Hepatocyte (in vitro differentiated cells): Measurements from ENCODE around the gene CORIN.

Experiments
- EZH2 ChIP-seq: fragments of 200-600 bp; sonication (generic); IDR thresholded peaks from 2 replicates; pipeline ENCODE4 v1.6.1; 2016; ENCODE audit warnings: antibody characterized with exemption, mild to moderate bottlenecking, borderline replicate concordance
- TF ChIP-seq, protein P1 (sequence below): fragments of 200-600 bp; sonication (generic); IDR thresholded peaks from 2 replicates; pipeline ENCODE4 v1.5.1; 2016; ENCODE audit warnings: antibody characterized with exemption, mild to moderate bottlenecking; ENCODE audit not compliant: poor library complexity

DNA sequence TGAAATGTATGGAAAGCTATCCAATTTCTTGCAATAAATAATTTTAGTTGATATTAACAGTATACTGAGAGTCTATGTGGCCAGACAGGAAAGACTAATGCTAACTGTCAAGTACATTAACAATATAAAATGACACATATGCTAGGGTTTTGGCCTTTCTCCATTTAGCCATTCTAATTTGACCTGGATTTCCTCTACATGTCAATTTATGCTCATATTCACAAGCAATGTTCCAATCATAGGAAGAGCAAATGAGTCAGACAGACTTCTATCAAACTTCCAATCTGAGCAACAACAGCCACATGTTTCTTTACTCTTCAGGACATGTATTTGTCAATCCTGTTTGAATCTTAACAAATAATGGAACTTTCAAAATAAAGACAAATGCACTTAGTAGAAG lies 53.6 kb downstream of the CORIN start:
- TF ChIP-seq, protein P1, sequence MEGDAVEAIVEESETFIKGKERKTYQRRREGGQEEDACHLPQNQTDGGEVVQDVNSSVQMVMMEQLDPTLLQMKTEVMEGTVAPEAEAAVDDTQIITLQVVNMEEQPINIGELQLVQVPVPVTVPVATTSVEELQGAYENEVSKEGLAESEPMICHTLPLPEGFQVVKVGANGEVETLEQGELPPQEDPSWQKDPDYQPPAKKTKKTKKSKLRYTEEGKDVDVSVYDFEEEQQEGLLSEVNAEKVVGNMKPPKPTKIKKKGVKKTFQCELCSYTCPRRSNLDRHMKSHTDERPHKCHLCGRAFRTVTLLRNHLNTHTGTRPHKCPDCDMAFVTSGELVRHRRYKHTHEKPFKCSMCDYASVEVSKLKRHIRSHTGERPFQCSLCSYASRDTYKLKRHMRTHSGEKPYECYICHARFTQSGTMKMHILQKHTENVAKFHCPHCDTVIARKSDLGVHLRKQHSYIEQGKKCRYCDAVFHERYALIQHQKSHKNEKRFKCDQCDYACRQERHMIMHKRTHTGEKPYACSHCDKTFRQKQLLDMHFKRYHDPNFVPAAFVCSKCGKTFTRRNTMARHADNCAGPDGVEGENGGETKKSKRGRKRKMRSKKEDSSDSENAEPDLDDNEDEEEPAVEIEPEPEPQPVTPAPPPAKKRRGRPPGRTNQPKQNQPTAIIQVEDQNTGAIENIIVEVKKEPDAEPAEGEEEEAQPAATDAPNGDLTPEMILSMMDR, result no peak
- no peak for TF ChIP-seq EZH2
